Measurements from ENCODE around the gene TREX2.

TREX2 gene

DNA sequence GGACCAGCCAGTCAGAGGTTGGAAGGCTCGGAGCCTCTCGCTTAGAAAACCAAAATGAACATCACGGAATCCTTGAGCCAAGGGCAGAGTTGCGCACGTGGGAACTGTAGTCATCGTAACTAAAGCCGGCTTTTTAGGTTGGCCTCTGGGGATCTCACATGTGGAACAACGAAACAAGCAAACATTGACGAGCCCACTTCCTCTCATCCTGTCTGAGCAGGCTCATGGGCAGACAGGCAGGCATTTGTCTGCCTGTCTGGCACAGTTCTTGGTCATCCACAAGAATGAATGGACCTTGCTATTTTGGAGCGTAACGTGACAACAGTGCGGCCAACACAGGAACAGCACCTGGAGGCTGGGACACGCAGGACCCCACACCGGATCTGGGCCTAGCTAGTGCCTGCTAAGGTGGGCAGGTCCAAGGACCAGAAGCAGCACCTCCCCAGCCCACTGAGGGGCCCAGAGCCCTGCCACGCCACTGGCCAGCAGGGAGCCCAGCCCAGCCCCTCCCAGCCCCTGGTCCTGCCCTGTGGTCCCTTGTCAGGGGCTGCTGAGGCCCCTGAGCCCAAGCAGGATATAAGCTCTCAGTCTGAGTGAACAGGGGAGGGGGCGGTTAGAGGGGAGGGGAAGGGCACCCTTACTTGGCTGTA is 9.2 kb upstream of the TREX2 start:
- DNase-seq: no peak

DNA sequence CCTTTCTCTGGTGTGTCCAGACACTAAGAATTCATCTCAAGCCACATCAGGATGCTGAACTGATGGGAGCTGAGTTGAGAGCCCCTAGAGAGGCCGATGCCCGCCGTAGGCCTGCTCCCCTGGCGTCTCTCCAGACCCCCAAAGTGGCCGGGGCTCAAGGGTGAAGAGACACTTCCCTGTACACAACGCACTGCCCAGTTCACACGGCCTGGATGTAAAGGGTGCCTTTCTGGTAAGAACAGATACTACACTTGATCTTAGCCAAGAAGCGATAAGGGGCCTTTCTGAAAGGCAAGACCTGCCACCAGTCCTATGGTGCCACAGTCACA is 5.1 kb upstream of the TREX2 start:
- no peak for DNase-seq

DNA sequence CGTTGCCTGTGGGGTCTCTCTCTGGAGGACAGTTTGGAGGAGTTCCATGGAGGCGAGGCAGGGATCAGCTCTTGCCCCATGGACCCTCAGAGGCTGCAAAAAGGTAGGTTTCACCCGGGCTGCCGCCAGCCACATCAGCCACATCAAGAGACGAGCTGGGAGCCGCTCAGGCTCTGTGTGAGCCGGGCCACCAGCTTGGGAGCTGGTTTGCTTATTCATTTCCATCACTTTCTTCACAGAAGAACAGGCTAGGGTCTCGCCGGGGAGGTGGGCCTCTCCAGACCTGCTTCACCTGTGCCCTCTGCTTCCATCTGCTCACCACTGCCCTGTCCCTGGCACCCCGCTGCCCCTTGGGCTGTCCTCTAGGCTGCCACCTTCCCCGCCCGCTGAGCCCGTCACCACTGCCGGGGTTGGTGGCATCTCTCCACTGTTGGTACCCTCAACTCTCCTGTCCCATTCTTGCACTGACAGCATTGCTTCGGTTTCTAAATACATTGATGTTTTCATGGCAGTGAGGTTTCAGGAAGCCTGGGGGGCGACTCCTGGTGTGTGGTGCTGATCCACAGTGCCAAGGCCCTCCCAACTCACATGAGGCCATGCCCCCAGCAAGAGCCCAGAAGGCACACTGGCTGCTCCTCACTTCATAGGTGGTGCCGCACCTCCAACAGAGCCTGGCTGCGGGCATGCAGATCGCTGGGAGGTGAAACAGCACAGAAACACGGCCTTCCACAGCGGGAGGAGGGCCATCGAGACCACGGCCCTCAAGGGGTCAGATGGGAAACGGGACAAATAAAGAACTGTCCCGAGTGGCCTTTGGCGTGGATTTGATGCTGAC is 4.5 kb upstream of the TREX2 start:
- no peak for DNase-seq

- DNase-seq: no peak
Measured at GRCh38 chrX:153449368-153450113, 3.7 kb upstream of the TREX2 start.

- DNase-seq: no peak
Measured at GRCh38 chrX:153448556-153449367, 2.9 kb upstream of the TREX2 start.

GRCh38 chrX:153447581-153447960 is 1.7 kb upstream of the TREX2 start:
- DNase-seq: no peak

- DNase-seq: no peak
Measured at GRCh38 chrX:153446950-153447580, 1.2 kb upstream of the TREX2 start.

- no peak for DNase-seq
Measured at GRCh38 chrX:153446636-153446936, 730 bp upstream of the TREX2 start.

DNA sequence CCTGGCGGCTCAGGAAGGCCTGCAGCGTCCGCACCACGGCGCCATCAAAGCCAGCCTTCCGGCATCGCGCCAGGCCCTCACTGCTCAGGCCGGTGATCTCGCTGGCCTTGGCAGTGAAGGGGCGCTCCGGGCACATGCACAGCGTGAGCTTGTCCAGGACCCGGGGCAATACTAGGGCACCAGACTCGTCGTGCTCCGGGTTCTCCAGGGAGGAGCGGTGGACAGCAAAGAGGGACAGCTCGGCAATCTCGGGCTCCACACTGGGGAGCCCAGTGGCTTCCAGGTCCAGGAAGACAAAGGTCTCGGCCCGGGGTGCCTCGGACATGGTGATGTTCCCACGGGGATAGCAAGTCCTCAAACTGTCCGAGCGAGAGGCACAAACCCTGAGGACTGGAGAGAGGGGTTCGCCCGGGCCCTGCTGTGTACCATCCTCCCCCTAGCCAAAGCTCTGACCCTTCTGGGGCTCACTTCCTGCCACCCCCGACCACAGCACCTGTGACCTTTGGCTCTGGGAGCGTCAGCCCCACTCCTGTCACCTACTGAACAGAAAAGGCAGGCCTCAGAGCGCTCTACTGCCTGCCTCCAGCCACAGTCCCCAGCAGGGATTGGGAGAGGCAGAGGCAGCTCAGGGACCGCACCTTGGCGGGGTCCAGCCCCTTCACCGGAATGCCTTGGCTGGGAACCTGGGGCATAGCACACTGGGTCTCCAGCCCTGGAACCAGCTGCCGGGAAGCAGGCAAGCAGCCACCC is 575 bp downstream of the TREX2 start:
- DNase-seq: no peak

- DNase-seq: no peak
Measured at GRCh38 chrX:153444333-153445011, 1.4 kb downstream of the TREX2 start.

DNA sequence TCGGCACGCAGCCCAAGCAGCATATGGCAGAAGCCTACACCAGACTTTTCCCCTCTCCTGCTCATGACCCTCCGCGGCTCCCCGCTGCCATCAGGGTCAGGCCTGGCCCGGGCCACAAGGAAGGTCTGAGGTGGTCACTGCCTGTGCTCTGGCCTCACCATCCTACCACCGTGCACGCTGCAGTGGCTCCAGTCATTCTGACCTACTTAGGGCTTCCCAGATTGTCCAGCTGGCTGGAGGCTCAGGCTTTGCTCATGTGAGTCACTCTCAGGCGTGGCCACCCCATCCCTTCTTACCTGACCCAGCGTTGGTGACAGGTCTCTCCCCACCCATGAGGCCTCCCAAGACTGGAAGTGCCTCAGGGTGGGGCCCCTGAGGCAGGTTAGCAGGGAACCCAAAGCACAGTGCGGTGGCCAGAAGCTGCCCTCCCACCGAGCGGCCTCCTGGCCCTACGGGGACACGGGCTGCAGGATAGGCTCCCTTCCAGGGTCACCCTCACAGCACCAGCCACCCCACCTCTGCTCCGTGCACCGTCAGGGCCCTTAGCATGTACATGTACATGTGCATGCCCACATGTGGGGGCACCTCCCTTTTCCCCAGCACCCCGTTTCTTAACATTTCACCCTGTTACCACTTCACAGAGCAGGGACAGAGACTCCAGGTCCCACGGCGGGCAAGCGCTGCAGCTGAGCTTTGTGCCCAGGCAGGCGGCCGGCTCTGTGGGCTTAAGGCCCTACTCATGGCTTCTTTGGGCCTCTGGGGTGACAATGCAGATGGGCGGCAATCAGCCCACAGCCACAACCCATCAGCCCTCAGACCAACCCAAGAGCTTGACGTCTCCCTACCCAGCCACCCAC is 2.2 kb downstream of the TREX2 start:
- no peak for DNase-seq

GRCh38 chrX:153442463-153442862 is 3.4 kb downstream of the TREX2 start:
- DNase-seq: no peak

DNA sequence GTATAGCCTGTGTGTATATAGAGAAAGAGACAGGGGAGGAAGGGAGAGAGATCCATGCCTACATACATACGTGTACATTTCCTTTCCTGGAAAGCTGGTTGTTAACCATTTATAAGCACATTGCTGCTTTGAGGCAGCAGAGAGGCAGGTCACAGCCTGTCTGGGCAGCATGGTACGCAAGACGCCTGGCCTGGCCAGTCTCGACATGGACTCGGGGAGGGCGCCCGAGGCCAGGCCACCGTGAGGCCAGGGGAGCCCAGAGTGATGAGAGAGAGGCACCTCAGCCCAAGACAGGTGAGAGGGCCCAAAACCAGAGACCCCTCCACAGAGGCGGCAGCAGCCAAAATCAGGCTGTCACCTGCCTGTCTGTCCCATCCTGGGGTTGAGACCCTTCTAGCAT is 3.9 kb downstream of the TREX2 start:
- no peak for DNase-seq

DNA sequence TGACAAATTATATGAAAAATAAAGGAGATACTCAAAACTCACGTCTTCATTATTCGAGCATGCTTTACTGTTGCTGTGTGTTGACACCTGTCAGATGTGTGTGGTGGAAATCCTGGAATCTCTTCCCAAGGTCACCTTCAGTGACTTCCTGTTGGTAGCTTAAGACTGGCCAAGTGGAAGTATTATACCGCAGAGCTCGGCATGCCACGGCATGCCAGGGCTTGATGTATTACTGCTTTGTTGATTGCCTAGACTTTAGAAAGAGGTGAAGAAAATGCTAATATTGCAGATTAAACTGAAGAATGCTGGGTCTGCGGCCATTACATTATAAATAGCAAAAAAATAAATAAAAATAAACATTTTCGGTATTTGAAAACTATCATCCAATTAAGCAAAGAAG is 4.6 kb downstream of the TREX2 start:
- DNase-seq: no peak

- DNase-seq: no peak
Measured at GRCh38 chrX:153440556-153441135, 5.2 kb downstream of the TREX2 start.

GRCh38 chrX:153439977-153440376 is 5.9 kb downstream of the TREX2 start:
- no peak for DNase-seq

DNA sequence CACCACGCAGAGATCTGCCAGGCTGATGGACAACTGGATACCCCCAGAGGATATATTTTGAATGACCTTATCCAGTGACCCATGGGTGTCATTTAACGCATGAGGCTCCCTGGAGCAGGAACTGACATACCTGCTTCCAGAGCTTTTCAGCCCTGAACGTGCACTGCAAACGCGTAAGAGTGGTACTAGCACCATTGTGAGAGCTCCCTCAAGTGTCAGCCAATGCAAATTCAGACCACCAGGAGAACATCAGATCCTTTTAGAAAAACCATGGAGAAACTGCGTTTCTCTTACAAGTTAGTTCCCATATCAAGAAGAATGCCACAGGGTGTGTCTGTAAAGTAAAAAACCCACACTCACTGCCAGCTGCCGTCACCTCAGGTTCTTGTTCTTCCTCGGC is 7.3 kb downstream of the TREX2 start:
- DNase-seq: no peak

- no peak for DNase-seq
Measured at GRCh38 chrX:153435845-153436244, 10.0 kb downstream of the TREX2 start.

- no peak for DNase-seq
Measured at GRCh38 chrX:153434801-153435200, 11.1 kb downstream of the TREX2 start.

GRCh38 chrX:153433781-153434285 is 12.0 kb downstream of the TREX2 start:
- no peak for DNase-seq
